Astrocyte of the spinal cord (primary cell): Measurements from ENCODE around the gene SPOCK3.
"Not testable (repeated sequence)": the region's sequence is repeated elsewhere in the genome, so short reads cannot be mapped to it uniquely, and the experiment has no call there.

ENCODE experiments used
- DNase-seq: peaks from one replicate; pipeline ENCODE4 v3.0.0; 2011; ENCODE audit warnings: low read depth, low spot score
- H3K4me3 ChIP-seq: 2 replicates; pipeline ENCODE4 v1.5.1; 2011; ENCODE audit warnings: low read depth, mild to moderate bottlenecking, low read length, moderate library complexity
- CTCF ChIP-seq: IDR thresholded peaks from 2 replicates; pipeline ENCODE4 v1.5.1; 2012; ENCODE audit warnings: low read depth, mild to moderate bottlenecking, low read length, inconsistent platforms
- in situ Hi-C: cut with HindIII; loops from 2 replicates; pipeline ENCODE4 v1.10.0; 2017; ENCODE audit warnings: low sequenced_read_pairs

Gene SPOCK3

DNA sequence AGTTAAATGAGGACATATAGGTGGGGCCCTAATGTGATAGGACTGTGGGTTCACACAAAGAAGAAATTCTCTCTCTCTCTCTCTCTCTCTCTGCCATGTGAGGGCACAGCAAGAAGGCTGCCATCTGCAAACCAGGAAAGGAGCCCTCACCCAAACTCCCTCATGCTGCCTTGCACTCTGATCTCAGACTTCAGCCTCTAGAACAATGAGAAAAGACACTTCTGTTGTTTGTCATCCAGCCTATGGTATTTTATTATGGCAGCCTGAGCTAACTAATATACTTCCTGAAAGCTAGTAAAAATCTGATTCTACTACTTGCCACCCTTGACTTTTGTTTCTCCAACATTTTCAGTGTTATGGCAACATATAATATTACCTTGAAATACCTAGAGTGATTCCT is 425.9 kb downstream of the SPOCK3 start:
- no peak for TF ChIP-seq CTCF
- in situ Hi-C loops = no loop called here
- no peak overlapping the region for H3K4me3 ChIP-seq
- DNase-seq = no peak

DNA sequence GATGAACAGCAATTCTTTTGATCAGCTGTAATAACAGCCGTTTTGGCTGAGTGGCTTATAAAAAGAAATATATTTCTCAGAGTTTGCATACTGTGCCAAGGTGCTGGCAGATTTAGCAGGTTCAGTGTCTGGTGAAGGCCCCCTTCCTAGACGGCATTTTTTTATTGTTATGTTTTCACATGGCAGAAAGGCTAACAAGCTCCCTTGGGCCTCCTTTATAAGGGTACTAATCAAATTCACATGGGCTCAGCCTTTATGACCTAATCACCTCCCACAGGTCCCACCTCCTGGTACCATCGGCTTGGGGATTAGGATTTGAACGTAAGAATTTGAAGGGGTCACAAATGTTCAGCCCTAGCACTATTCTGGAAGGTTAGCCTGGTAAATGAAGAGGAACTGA is 431.9 kb downstream of the SPOCK3 start:
- TF ChIP-seq CTCF = no peak
- H3K4me3 ChIP-seq = no peak overlapping the region
- DNase-seq = no peak
- in situ Hi-C loops = no loop called here

- in situ Hi-C loops = no loop called here
- DNase-seq = no peak
- TF ChIP-seq CTCF = no peak
- no peak overlapping the region for H3K4me3 ChIP-seq
These were observed 436.2 kb downstream of the SPOCK3 start for GRCh38 chr4:166798126-166798525.

DNA sequence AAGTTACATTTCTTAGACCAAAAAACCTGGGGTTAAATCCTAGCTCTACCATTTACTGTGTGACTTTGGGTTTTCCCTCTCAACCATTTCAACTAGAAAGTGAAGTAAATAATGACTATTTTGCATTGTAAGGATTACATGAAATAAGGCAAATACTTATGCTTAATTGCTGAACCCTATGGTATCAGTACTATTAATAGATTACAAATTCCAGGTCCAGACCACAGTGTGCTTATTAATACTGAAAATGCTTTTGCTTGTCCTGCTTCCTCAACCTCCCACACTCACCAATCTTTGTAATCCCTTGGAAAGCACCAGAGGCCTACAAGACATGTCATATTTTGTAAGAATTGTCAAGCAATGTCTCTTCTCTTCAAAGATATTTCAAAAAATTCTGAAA is 456.5 kb downstream of the SPOCK3 start:
- in situ Hi-C loops = no loop called here
- no peak for TF ChIP-seq CTCF
- no peak overlapping the region for H3K4me3 ChIP-seq
- no peak for DNase-seq

- H3K4me3 ChIP-seq = no peak overlapping the region
- DNase-seq = no peak
- in situ Hi-C loops = no loop called here
- no peak for TF ChIP-seq CTCF
These were observed 471.3 kb downstream of the SPOCK3 start for GRCh38 chr4:166763018-166763417.

GRCh38 chr4:166741742-166742141 is 492.6 kb downstream of the SPOCK3 start:
- H3K4me3 ChIP-seq = no peak overlapping the region
- no peak for DNase-seq
- no peak for TF ChIP-seq CTCF
- in situ Hi-C loops = no loop called here

- H3K4me3 ChIP-seq, DNase-seq, in situ Hi-C loops: not testable (repeated sequence)
These were observed 495.1 kb downstream of the SPOCK3 start for GRCh38 chr4:166739215-166739614.
